ENCODE measurements around the gene POP7. TPM values are rescaled to one million over a fixed set of nuclear protein-coding genes. Genes with fewer than 3 reads are reported as not detected.

POP7 gene
- total RNA-seq, 1 experiment from 2014 or later, result 62.7 TPM

DNA sequence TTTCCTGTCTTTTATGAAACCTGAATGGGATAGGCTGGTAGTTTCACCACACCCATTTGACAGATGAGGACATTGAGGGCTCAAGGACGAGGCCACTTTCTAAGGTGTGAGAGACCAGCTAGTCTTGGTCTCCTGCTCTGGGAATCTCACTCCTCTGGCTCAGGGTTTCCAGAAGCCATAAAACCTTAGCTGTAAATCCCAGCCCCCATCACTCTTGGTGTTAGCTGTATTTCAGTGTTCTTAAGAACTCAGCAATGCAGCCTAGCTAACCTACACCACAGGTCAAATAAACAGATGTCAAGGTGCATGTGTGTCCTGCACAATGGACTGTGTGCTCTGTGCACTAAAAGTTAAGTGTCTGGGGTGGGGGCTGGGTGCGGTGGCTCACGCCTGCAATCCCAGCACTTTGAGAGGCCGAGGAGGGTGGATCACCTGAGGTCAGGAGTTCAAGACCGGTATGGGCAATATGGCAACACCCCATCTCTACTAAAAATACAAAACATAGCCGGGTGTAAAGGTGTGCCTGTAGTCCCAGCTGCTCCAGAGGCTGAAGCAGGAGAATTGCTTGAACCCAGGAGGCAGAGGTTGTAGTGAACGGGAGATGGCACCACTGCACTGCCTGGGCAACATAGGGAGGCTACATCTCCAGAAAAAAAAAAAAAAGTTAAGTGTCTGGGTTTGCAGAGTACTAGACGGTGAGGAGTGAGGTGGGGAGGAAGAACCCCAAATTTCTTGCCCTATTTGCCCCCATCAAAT lies 13.8 kb downstream of the POP7 start:
- no peak overlapping the region for H3K27ac ChIP-seq
- no peak overlapping the region for H2AFZ ChIP-seq
- no peaks in the 10 kb centered on the region for H3K9me2 ChIP-seq (ENCODE audit: insufficient read depth)
- peak in 1 of 2 experiments; percentile 50 for DNase-seq
- intact Hi-C loops (cut with micrococcal nuclease; ENCODE audit: unreplicated experiment), result loop anchor here (1.0 kb wide), 1 partner anchor 133 kb away; the partner anchor contains the start of gene SLC12A9
- H3K4me2 ChIP-seq, result no peak overlapping the region
- ChIA-PET CTCF (interaction anchor here (0.7 to 1.3 kb wide), 5 partner anchors 21 to 448 kb away, joined by 3 to 7 read pairs (median 5); partner anchors contain the start of gene EPHB4), POLR2A (ENCODE audit: unreplicated experiment) (no interaction called here)
- H3K27me3 ChIP-seq (ENCODE audit: insufficient read depth, low read depth), result no peaks in the 10 kb centered on the region
- no peak for TF ChIP-seq EZH2 (IDR thresholded peaks at IDR 0.05; ENCODE audit: low read depth)
- TF ChIP-seq, protein P1, sequence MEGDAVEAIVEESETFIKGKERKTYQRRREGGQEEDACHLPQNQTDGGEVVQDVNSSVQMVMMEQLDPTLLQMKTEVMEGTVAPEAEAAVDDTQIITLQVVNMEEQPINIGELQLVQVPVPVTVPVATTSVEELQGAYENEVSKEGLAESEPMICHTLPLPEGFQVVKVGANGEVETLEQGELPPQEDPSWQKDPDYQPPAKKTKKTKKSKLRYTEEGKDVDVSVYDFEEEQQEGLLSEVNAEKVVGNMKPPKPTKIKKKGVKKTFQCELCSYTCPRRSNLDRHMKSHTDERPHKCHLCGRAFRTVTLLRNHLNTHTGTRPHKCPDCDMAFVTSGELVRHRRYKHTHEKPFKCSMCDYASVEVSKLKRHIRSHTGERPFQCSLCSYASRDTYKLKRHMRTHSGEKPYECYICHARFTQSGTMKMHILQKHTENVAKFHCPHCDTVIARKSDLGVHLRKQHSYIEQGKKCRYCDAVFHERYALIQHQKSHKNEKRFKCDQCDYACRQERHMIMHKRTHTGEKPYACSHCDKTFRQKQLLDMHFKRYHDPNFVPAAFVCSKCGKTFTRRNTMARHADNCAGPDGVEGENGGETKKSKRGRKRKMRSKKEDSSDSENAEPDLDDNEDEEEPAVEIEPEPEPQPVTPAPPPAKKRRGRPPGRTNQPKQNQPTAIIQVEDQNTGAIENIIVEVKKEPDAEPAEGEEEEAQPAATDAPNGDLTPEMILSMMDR (conservative IDR thresholded peaks at IDR 0.05), result peak; percentile 50; the same call in 1 of the 2 replicates
- no peak overlapping the region for H3K4me3 ChIP-seq
- no TSS peak for BruUV-seq (replicated peaks)
- no peaks in the 10 kb centered on the region for H4K20me1 ChIP-seq (ENCODE audit: insufficient read depth)
- H3K36me3 ChIP-seq (ENCODE audit: low read depth), result no peaks in the 10 kb centered on the region
- no peaks in the 10 kb centered on the region for H3K79me2 ChIP-seq (ENCODE audit: low read depth)
- H3K9me3 ChIP-seq (ENCODE audit: insufficient read depth, low read depth), result no peaks in the 10 kb centered on the region
- H3K4me1 ChIP-seq (replicated peaks; ENCODE audit: insufficient read depth), result peaks cover 11% of the 10 kb centered on the region; the same call in 1 of the 2 replicates
- H3F3A ChIP-seq (ENCODE audit: insufficient read depth, low read depth), result peaks cover 5% of the 10 kb centered on the region; the same call in 1 of the 2 replicates

DNA sequence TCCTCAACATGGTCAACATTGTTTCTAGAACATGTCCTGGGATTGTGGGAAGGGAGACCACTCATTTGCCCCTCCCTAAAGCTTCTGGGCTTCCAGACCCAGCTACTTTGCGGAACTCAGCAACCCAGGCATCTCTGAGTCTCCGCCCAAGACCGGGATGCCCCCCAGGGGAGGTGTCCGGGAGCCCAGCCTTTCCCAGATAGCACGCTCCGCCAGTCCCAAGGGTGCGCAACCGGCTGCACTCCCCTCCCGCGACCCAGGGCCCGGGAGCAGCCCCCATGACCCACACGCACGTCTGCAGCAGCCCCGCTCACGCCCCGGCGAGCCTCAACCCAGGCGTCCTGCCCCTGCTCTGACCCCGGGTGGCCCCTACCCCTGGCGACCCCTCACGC lies 14.4 kb downstream of the POP7 start, which contains the start of gene EPO:
TSS of gene EPO (plus strand) at position 190 of the 392 bp plus-strand sequence. CDS start 513 bp downstream, outside the sequence.
- Histone ChIP-seq H3K4me2 (no peak within 1 kb of the TSS), H3K4me1 (replicated peaks; ENCODE audit: insufficient read depth) (peaks cover 14% of the 10 kb centered on the region; the same call in 1 of the 2 replicates), H3K4me3 (no peak within 1 kb of the TSS), H3K36me3 (ENCODE audit: low read depth) (no peaks in the 10 kb centered on the region), H4K20me1 (ENCODE audit: insufficient read depth) (no peaks in the 10 kb centered on the region), H3K9me3 (ENCODE audit: insufficient read depth, low read depth) (no peaks in the 10 kb centered on the region), H3K9me2 (ENCODE audit: insufficient read depth) (no peaks in the 10 kb centered on the region), H3F3A (ENCODE audit: insufficient read depth, low read depth) (peaks cover 8% of the 10 kb centered on the region; the same call in 1 of the 2 replicates), H3K79me2 (ENCODE audit: low read depth) (no peaks in the 10 kb centered on the region), H3K27me3 (ENCODE audit: insufficient read depth, low read depth) (no peaks in the 10 kb centered on the region), H3K27ac (no peak within 1 kb of the TSS), H2AFZ (no peak within 1 kb of the TSS)
- no peak for DNase-seq
- TF ChIP-seq, protein P1 (conservative IDR thresholded peaks at IDR 0.05), result no peak
- no peak for TF ChIP-seq EZH2 (IDR thresholded peaks at IDR 0.05; ENCODE audit: low read depth)
- no TSS peak for BruUV-seq (replicated peaks)
- intact Hi-C loops (cut with micrococcal nuclease; ENCODE audit: unreplicated experiment), result loop anchor here (1.0 kb wide), 1 partner anchor 132 kb away; the partner anchor contains the start of gene SLC12A9
- POLR2A ChIA-PET (ENCODE audit: unreplicated experiment), result no interaction called here
- CTCF ChIA-PET, result interaction anchor here (0.7 to 1.3 kb wide), 3 partner anchors 107 to 383 kb away, joined by 5 to 7 read pairs (median 7); partner anchors contain the start of gene EPHB4

DNA sequence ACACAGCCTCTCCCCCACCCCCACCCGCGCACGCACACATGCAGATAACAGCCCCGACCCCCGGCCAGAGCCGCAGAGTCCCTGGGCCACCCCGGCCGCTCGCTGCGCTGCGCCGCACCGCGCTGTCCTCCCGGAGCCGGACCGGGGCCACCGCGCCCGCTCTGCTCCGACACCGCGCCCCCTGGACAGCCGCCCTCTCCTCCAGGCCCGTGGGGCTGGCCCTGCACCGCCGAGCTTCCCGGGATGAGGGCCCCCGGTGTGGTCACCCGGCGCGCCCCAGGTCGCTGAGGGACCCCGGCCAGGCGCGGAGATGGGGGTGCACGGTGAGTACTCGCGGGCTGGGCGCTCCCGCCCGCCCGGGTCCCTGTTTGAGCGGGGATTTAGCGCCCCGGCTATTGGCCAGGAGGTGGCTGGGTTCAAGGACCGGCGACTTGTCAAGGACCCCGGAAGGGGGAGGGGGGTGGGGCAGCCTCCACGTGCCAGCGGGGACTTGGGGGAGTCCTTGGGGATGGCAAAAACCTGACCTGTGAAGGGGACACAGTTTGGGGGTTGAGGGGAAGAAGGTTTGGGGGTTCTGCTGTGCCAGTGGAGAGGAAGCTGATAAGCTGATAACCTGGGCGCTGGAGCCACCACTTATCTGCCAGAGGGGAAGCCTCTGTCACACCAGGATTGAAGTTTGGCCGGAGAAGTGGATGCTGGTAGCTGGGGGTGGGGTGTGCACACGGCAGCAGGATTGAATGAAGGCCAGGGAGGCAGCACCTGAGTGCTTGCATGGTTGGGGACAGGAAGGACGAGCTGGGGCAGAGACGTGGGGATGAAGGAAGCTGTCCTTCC lies 15.0 kb downstream of the POP7 start:
- no peaks in the 10 kb centered on the region for H3K79me2 ChIP-seq (ENCODE audit: low read depth)
- H4K20me1 ChIP-seq (ENCODE audit: insufficient read depth), result no peaks in the 10 kb centered on the region
- H3K36me3 ChIP-seq (ENCODE audit: low read depth), result no peaks in the 10 kb centered on the region
- H2AFZ ChIP-seq, result no peak overlapping the region
- intact Hi-C loops (cut with micrococcal nuclease; ENCODE audit: unreplicated experiment), result loop anchor here (1.0 kb wide), 1 partner anchor 131 kb away; the partner anchor contains the start of gene SLC12A9
- no peak overlapping the region for H3K4me2 ChIP-seq
- H3K4me1 ChIP-seq (replicated peaks; ENCODE audit: insufficient read depth), result peaks cover 19% of the 10 kb centered on the region
- no peak for TF ChIP-seq EZH2 (IDR thresholded peaks at IDR 0.05; ENCODE audit: low read depth)
- TF ChIP-seq, protein P1 (conservative IDR thresholded peaks at IDR 0.05), result no peak
- CTCF ChIA-PET, result interaction anchor here (0.7 to 1.0 kb wide), 2 partner anchors 75 to 163 kb away, joined by 4 to 7 read pairs; no protein-coding TSS in a partner anchor
- no peak overlapping the region for H3K4me3 ChIP-seq
- no peaks in the 10 kb centered on the region for H3K9me2 ChIP-seq (ENCODE audit: insufficient read depth)
- POLR2A ChIA-PET (ENCODE audit: unreplicated experiment), result interaction anchor here (0.7 kb wide), 1 partner anchor 16 kb away, joined by 3 read pairs; no protein-coding TSS in a partner anchor
- no peak for DNase-seq
- H3K27ac ChIP-seq, result no peak overlapping the region
- H3K9me3 ChIP-seq (ENCODE audit: insufficient read depth, low read depth), result no peaks in the 10 kb centered on the region
- BruUV-seq (replicated peaks), result no TSS peak
- H3K27me3 ChIP-seq (ENCODE audit: insufficient read depth, low read depth), result no peaks in the 10 kb centered on the region
- H3F3A ChIP-seq (ENCODE audit: insufficient read depth, low read depth), result peaks cover 12% of the 10 kb centered on the region; the same call in 1 of the 2 replicates
